ENCODE results near the gene OGFRL1. TPM values are rescaled to one million over a fixed set of nuclear protein-coding genes. Genes with fewer than 3 reads are reported as not detected.

OGFRL1 gene
- total RNA-seq, 2 experiments from 2014 or later = 5.3 to 6.1 TPM

DNA sequence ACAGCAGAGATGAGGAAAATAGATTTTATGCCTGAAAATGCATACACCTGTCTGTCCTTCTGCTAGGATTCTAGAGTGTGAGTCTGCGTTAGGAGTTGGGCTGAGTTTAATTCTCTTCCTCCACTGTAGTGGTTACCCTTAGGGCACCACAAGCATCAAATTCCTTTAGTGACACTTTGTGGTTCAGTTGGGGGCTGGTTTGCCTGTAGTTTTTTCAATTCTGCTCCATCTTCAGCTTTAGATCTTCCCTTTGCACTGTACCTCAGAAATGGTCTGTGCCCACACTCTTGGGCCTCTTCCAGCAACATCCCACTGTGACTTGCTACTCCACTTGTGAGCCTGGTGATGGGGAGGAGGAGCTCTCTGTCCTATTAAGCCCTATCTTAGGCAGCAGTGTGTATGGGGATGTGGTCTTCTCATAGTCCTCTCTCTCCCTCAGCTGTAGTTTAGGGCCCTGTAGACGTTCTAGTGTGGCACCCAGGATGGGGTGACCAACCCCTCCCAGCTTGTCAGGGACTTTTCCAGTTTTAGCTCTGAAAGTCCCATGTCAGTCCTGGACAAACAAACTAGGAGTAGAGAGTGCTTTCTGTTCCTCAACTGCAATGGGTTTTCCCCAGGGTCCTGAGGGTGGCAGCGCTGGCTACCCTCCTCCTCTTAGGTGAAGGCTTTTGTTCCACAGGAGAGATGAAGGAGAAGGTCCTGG is 19.7 kb upstream of the OGFRL1 start:
- peaks cover 5% of the 10 kb centered on the region for H3K9me3 Mint-ChIP-seq
- H3K4me3 Mint-ChIP-seq = no peak overlapping the region
- H3K27ac Mint-ChIP-seq = no peak overlapping the region
- DNase-seq = no peak
- no peaks in the 10 kb centered on the region for H3K36me3 Mint-ChIP-seq
- H3K27me3 Mint-ChIP-seq = no peaks in the 10 kb centered on the region
- H3K4me1 Mint-ChIP-seq = peaks cover 9% of the 10 kb centered on the region

DNA sequence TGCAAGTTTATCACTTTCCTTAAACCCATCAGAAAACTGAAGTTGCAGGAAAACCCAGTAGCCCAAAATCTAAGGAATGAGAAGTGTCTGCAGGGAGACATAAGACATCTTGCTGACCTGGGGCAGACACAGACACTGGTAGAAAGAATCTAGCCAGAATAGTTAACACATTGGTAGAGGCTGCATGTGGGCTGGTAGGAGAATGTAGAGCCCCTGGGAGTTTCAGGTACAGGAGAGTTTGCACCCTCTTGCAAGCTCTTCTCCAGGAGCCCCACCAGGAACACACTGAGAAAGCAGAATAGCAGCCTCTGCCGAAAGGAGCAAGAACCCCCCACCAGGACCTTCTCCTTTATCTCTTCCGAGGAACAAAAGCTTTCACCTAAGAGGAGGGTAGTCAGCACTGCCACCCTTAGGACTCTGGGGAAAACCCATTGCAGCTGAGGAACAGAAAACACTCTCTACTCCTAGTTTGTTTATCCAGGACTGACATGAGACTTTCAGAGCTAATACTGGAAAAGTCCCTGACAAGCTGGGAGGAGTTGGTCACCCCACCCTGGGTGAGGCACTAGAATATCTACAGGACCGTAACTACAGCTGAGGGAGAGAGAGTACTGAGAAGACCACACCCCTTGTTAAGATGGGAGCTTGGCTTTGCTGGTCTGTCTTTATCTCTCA is 10.5 kb upstream of the OGFRL1 start:
- H3K9me3 Mint-ChIP-seq = peaks cover 2% of the 10 kb centered on the region
- peaks cover 2% of the 10 kb centered on the region for H3K36me3 Mint-ChIP-seq
- DNase-seq = no peak
- no peaks in the 10 kb centered on the region for H3K4me1 Mint-ChIP-seq
- no peak overlapping the region for H3K27ac Mint-ChIP-seq
- H3K27me3 Mint-ChIP-seq = no peaks in the 10 kb centered on the region
- H3K4me3 Mint-ChIP-seq = no peak overlapping the region

DNA sequence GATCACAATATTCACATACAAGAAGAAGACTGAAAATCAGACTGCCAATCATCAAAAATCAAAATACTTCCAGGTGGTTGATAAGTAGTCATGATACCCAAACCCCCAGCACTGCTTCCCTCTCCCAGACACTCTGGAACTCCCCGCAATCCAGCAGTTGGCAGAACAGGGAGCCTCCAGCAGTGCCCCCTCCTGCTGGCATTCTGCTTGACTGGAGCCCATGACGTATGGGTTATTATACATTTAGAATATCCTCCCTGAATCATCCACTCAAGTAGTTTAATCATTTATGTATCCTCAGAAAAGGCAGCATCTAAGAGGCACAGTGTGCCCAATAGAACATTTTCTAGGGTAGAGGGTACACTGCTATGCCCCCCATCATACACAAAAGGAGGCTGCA is 9.3 kb upstream of the OGFRL1 start:
- no peak overlapping the region for H3K27ac Mint-ChIP-seq
- peaks cover 2% of the 10 kb centered on the region for H3K9me3 Mint-ChIP-seq
- no peaks in the 10 kb centered on the region for H3K27me3 Mint-ChIP-seq
- H3K4me3 Mint-ChIP-seq = no peak overlapping the region
- no peaks in the 10 kb centered on the region for H3K4me1 Mint-ChIP-seq
- H3K36me3 Mint-ChIP-seq = peaks cover 2% of the 10 kb centered on the region
- DNase-seq = no peak

DNA sequence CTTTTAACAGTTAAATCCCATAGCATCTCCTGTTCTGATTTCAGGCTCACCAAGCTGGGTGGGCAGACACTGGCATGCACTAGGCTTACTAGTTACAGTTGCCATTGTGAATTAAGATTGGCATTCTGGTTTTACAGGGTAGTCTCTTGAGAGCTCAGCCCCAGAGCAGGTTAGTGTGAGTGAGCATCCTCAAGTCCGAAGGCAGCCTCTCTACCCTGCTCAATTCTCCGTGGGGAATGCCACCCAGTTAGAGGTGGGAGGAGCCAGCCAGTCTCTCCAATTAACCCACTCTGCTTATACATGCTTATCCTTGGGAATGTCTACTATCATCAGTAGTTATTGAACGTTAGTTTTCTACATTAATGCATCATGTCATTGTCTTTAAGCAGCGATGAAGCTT is 8.9 kb upstream of the OGFRL1 start:
- H3K4me1 Mint-ChIP-seq = no peaks in the 10 kb centered on the region
- peaks cover 2% of the 10 kb centered on the region for H3K9me3 Mint-ChIP-seq
- peaks cover 2% of the 10 kb centered on the region for H3K36me3 Mint-ChIP-seq
- H3K27me3 Mint-ChIP-seq = no peaks in the 10 kb centered on the region
- no peak overlapping the region for H3K4me3 Mint-ChIP-seq
- H3K27ac Mint-ChIP-seq = no peak overlapping the region
- DNase-seq = no peak

DNA sequence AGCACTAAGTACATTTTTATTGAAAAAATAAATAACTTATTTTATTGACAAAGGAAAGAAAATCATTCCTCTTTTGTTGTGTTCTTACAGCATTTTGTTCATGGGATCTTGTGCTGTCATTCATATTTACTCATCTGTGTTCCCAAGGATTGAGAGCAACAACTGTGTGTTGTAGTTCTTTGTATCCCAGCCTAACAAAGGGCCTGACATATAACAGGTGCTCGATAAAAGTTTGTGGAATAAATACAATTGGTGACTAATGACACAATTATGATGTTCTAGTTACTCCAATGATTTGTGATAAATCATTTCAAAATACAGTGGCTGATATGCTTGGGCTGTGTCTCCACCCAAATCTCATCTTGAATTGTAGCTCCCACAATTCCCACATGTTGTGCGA is 7.9 kb upstream of the OGFRL1 start:
- H3K27me3 Mint-ChIP-seq = no peaks in the 10 kb centered on the region
- no peak overlapping the region for H3K27ac Mint-ChIP-seq
- peaks cover 1% of the 10 kb centered on the region for H3K9me3 Mint-ChIP-seq
- DNase-seq = no peak
- H3K4me1 Mint-ChIP-seq = no peaks in the 10 kb centered on the region
- peaks cover 1% of the 10 kb centered on the region for H3K36me3 Mint-ChIP-seq
- no peak overlapping the region for H3K4me3 Mint-ChIP-seq

DNA sequence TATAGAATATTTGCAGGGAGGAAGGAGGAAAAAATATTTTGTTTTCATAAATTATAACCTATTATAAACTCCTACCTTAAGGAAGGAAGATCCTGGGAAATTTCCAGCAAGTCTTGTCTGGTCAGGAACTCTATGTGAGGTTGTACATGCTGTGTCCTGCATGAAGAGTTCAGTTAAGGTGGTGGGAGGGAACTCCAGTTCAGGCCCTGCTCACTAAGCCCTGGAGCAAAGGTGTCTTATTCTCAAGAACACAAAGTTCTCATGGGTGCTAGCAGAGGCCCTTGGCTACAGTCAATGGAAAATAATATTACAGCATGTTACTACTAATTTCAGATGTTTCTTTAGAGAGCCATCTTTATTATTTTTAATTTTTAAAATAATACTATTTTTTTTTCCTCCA is 3.8 kb upstream of the OGFRL1 start:
- Mint-ChIP-seq H3K36me3 (no peaks in the 10 kb centered on the region), H3K27me3 (no peaks in the 10 kb centered on the region), H3K4me1 (peaks cover 13% of the 10 kb centered on the region), H3K27ac (no peak overlapping the region), H3K9me3 (no peaks in the 10 kb centered on the region), H3K4me3 (no peak overlapping the region)
- DNase-seq = no peak

DNA sequence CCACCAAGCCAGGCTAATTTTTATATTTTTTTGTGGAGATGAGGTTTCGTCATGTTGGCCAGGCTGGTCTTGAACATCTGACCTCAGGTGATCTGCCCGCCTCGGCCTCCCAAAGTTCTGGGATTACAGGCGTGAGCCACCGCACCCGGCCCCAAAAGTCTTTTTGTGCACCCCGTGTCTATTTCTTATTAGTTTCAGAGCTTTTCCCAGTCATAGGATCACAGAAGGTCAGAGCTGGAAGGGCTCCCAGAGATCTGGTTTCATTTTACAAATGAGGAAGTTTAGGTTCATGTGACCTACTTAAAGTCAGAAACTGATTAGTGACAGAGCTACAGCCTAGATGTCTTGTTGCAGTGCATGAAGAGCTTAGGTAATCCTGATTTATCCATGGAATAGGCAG is 1.6 kb upstream of the OGFRL1 start:
- no peak overlapping the region for H3K4me3 Mint-ChIP-seq
- H3K9me3 Mint-ChIP-seq = no peaks in the 10 kb centered on the region
- no peak for DNase-seq
- H3K36me3 Mint-ChIP-seq = peaks cover 11% of the 10 kb centered on the region
- H3K27ac Mint-ChIP-seq = no peak overlapping the region
- H3K4me1 Mint-ChIP-seq = peaks cover 35% of the 10 kb centered on the region
- no peaks in the 10 kb centered on the region for H3K27me3 Mint-ChIP-seq

DNA sequence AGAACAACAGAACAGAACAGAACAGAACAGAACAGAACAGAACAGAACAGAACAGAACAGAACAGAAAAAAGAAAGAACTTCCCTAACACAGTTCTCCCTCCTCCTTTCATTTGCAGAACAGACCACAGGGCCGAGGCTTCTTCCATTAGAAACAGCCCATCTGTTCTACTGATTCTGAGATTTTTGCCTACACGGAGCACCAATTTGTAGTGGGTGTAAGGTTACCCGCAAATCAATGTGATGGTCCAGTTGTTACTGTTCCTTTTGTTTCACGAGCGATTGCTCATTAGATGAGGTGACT is 734 bp upstream of the OGFRL1 start:
- Mint-ChIP-seq H3K9me3 (no peaks in the 10 kb centered on the region), H3K27ac (peak overlapping the region; percentile 67), H3K4me3 (peak overlapping the region; percentile 71), H3K27me3 (no peaks in the 10 kb centered on the region), H3K36me3 (peaks cover 11% of the 10 kb centered on the region), H3K4me1 (peaks cover 37% of the 10 kb centered on the region)
- no peak for DNase-seq

DNA sequence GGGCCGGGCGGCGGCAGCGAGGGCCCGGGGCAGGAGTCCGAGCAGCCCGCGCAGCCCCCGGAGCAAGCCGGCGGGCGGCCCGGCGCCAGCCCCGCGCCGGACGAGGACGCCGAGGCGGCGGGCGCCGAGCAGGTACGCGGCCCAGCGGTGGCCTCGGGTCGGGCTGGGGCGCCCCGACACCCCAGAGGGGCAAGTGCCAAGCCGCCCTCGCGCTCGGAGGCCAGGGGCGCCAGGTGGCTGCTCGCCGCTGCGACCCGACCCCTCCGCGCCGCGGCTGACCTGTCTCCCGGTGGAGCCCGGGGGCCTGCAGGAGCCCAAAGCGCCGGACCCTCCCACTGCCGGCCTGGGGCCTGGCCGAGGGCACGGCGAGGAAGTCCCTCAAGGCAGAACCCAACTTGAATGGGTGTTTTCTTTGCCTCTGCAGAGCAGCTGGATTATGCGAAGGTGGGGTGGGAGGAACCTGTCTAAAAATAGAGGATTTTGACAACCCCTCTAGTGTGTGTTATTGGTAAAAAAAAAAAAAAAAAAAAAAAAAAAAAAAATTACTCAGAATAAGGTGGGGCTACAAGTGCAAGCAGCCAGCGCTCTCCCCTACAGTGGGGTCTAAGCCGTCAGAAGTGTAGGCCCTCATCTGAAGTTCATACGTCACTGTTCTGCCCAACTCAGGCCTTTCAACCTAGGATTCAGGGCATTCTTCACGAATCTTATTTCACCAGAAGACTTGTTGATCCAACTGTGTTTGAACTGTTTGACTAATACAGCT is 609 bp downstream of the OGFRL1 start:
- peak; percentile 42 for DNase-seq
- H3K9me3 Mint-ChIP-seq = no peaks in the 10 kb centered on the region
- no peaks in the 10 kb centered on the region for H3K27me3 Mint-ChIP-seq
- peak overlapping the region; percentile 81 for H3K4me3 Mint-ChIP-seq
- H3K27ac Mint-ChIP-seq = peak overlapping the region; percentile 49
- H3K4me1 Mint-ChIP-seq = peaks cover 37% of the 10 kb centered on the region
- H3K36me3 Mint-ChIP-seq = peaks cover 15% of the 10 kb centered on the region

DNA sequence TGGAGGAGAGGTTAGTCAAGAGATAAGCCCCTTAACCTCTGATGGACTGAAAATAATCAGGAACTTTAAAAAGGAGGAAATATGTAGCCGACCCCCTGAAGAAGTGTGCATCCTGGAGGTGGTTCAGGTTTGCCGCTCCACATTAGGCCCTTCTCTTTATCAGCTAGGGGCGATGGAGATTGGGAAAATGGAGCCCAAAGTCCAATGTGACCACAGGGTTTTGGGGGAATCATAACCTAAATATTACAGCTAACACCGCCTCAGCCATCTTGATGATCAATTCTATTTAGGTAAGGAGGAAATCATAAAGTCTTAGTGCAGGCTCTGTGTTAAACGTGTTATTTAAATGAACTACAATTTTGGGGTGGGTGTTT is 1.2 kb downstream of the OGFRL1 start:
- Mint-ChIP-seq H3K36me3 (peaks cover 19% of the 10 kb centered on the region), H3K4me3 (peak overlapping the region; percentile 81), H3K4me1 (peaks cover 37% of the 10 kb centered on the region), H3K27me3 (no peaks in the 10 kb centered on the region), H3K9me3 (no peaks in the 10 kb centered on the region), H3K27ac (peak overlapping the region; percentile 49)
- DNase-seq = no peak

DNA sequence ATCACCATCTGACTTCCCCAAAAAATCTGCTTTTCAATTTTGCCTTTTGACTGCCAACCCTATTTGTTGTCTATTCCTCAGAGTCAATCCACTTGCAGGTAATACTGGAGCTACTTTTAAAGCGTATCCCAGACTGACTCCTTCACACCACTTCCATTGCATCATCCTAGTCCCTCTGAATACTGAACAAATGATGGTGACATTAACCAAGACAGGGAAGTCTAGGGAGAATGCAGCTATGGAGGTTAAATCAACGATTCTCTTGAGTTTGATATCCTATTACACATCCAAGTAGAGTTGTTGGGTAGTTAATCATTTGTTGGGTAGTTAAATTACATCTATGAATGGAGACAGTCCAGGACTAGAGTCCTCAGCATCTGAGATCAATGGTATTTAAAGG is 2.0 kb downstream of the OGFRL1 start:
- Mint-ChIP-seq H3K9me3 (no peaks in the 10 kb centered on the region), H3K4me3 (no peak overlapping the region), H3K4me1 (peaks cover 37% of the 10 kb centered on the region), H3K27me3 (no peaks in the 10 kb centered on the region), H3K27ac (no peak overlapping the region), H3K36me3 (peaks cover 19% of the 10 kb centered on the region)
- DNase-seq = no peak

DNA sequence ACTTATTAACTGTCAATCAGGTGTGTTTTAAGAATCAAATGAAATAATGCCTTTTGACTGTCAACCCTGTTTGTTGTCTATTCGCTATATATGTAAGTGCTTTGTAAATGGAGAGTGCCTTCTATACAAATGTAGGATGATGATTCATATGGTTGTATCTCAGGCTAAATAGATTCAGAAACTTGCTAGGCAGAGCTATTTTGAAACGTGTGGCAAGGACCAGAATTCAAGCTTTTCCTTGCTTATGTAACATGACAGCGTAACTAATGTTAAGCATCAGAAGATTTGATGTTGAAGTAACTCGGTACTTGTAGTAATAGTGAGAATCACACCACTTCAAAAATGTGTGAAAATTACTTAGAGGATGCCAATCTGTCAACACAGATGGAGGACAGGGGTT is 3.4 kb downstream of the OGFRL1 start:
- DNase-seq = no peak
- Mint-ChIP-seq H3K4me1 (peaks cover 37% of the 10 kb centered on the region), H3K4me3 (no peak overlapping the region), H3K27ac (no peak overlapping the region), H3K9me3 (no peaks in the 10 kb centered on the region), H3K36me3 (peaks cover 19% of the 10 kb centered on the region), H3K27me3 (no peaks in the 10 kb centered on the region)

DNA sequence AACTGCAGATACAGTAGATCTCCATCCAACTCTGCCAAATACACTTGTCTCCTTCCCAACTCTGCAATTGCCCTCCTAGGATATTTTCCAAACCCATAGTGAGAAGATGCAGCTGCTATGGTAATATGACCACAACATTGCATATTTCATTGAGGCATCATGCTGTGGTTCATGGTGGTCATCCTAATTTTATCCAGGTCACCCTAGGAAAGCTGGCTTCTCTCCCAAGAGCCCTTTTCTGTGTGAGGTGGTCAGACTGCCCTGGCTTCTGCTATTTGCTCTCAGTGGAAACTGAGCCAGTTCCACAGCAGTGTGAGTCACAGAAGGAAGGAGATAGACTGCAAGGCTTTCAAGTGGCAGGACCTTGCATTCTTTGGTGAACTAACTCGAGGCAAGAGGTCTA is 5.5 kb downstream of the OGFRL1 start:
- H3K9me3 Mint-ChIP-seq = no peaks in the 10 kb centered on the region

DNA sequence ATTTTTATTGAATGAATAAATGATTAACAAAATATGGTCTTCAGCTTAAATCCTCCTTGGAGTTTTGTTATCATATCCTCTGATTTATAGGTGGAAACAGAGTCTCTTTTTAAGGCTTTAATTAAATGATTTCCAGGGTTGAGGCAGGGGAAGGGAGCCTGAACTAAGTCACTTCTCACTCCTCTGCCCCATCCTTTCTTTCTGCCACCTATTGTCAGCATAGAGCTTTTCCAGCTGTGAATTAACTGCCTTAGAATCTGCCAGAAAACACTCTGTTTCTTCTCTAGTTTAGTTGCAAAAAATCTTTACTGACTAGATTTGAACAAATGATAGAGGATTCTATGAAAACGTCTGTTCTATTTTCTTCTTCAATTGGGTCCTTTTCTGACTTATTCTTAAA is 9.8 kb downstream of the OGFRL1 start:
- Mint-ChIP-seq H3K4me1 (no peaks in the 10 kb centered on the region), H3K27me3 (no peaks in the 10 kb centered on the region), H3K36me3 (peaks cover 17% of the 10 kb centered on the region), H3K9me3 (no peaks in the 10 kb centered on the region), H3K4me3 (no peak overlapping the region), H3K27ac (no peak overlapping the region)
- DNase-seq = no peak

More for the DNA sequence above, 5.5 kb downstream of the OGFRL1 start:
- H3K27me3 Mint-ChIP-seq = no peaks in the 10 kb centered on the region
- peaks cover 28% of the 10 kb centered on the region for H3K4me1 Mint-ChIP-seq
- no peak for DNase-seq
- H3K27ac Mint-ChIP-seq = no peak overlapping the region
- peaks cover 19% of the 10 kb centered on the region for H3K36me3 Mint-ChIP-seq
- H3K4me3 Mint-ChIP-seq = no peak overlapping the region

DNA sequence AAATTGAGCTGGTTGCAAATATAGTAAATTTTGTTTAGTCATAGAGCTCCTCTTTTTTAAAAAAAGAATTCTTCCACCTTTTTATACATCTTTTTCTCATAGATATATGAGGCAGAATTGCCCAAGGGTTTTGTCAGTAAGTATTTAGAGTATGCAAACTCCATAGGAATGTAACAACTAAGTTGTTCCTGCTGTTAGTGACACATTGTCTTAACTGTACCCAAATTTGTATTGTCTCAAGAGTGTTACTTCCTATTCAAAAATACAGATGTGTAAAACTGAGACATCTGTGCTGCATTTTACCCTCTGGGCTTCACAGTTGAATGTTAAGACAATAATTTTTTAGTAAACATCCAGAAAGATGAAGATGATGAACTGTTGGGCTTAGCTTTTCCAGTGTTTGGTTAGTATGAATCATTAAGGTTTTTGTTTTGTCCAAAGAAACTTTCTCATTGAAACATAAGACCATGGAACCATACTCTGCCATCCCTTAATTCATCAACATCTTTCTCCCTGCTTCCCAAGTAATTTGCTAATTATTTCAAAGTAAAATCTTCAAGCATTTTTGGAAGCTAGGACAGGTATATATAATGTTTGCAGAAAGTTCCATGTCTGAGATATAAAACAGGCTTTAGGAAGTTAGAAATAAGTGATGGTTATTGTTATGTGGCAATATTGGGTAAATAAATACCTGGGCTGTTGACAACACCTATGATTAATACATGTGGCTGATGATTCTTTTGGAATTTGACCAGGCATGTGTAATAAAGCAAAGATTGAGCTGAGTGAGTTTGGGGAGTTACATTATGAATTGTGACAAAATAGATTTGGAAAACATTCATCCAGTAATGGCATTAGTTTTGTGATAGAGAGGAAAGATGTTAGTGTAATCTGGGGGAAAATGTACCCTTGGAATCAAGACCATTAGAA is 11.2 kb downstream of the OGFRL1 start:
- Mint-ChIP-seq H3K4me3 (no peak overlapping the region), H3K27ac (no peak overlapping the region), H3K4me1 (no peaks in the 10 kb centered on the region), H3K9me3 (no peaks in the 10 kb centered on the region), H3K27me3 (no peaks in the 10 kb centered on the region), H3K36me3 (peaks cover 8% of the 10 kb centered on the region)
- no peak for DNase-seq

Data from activated naive CD8-positive, alpha-beta T cell treated with anti-CD3 and anti-CD28 coated beads for 36 hours (primary cell).